22Rv1 (cell line): ENCODE results near the gene RASSF7.

Source experiments
- CTCF ChIP-seq: fragments of 450-650 bp; IDR thresholded peaks from 2 replicates; pipeline ENCODE4 v1.5.1; 2017; ENCODE audit warnings: mild to moderate bottlenecking
- ZFX ChIP-seq: fragments of 450-650 bp; IDR thresholded peaks from 2 replicates; pipeline ENCODE4 v1.6.1; 2017; ENCODE audit warnings: antibody characterized with exemption, borderline replicate concordance

- TF ChIP-seq CTCF, result no peak
- TF ChIP-seq ZFX, result no peak
These were observed 6.3 kb downstream of the RASSF7 start for GRCh38 chr11:567011-567628.
